Adrenal gland (tissue), 12 donors: ENCODE measurements around the gene EPRS1. TPM values are rescaled to one million over a fixed set of nuclear protein-coding genes. Genes with fewer than 3 reads are reported as not detected.
"Not testable (repeated sequence)": the region's sequence is repeated elsewhere in the genome, so short reads cannot be mapped to it uniquely, and the experiment has no call there.

Experiments
- DNase-seq, 7 donors: peaks; one replicate each; pipeline ENCODE4 v3.0.0-alpha.2; 2019 to 2020
- H3K27ac ChIP-seq, 5 donors: fragments of 200-600 bp; sonication (generic) in 4 of 5; 1 replicate in 3 of 5; 2 replicates in 2 of 5; pipeline versions ENCODE4 v1.5.1 to v1.8.0; 2016 to 2020; ENCODE audit warnings: mild to moderate bottlenecking in 1 of 5
- H3K27me3 ChIP-seq: fragments of 200-600 bp; 2 replicates; pipeline ENCODE4 v1.8.0; 2021
- H3K36me3 ChIP-seq, 2 donors: fragments of 200-600 bp; replicated peaks in 1 of 2; 1 replicate in 1 of 2; 2 replicates in 1 of 2; pipeline versions ENCODE4 v1.5.1 to v1.8.0; 2018 to 2022
- H3K4me1 ChIP-seq, 2 donors: fragments of 200-600 bp; replicated peaks in 1 of 2; 1 replicate in 1 of 2; 2 replicates in 1 of 2; pipeline versions ENCODE4 v1.5.1 to v1.8.0; 2018 to 2021
- H3K4me3 ChIP-seq, 4 donors: fragments of 200-600 bp; sonication (generic) in 3 of 4; one replicate each; pipeline ENCODE4 v1.5.1; 2016 to 2018
- H3K9me3 ChIP-seq, 3 donors: fragments of 200-600 bp; sonication (generic) in 1 of 3; replicated peaks in 1 of 3; 1 replicate in 2 of 3; 2 replicates in 1 of 3; pipeline versions ENCODE4 v1.5.1 to v1.8.0; 2016 to 2021
- POLR2A ChIP-seq, 2 donors: fragments of 450-650 bp; IDR thresholded peaks; one replicate each; pipeline ENCODE4 v1.6.1; 2017; ENCODE audit warnings: antibody characterized with exemption in 2 of 2, mild to moderate bottlenecking in 2 of 2, moderate library complexity in 1 of 2
- WGBS, 4 donors: extraction: QIAGEN DNeasy Blood & Tissue Kit in 2 of 4; methylation state at CpG; one replicate each; pipeline versions ENCODE4 v1.1.5 to v1.1.7; 2013 to 2017; 5-methylcytosine and 5-hydroxymethylcytosine counted together
- intact Hi-C, 2 donors: fragments of 100-400 bp; cut with DNase I; formaldehyde crosslinking; loops; one replicate each; pipeline versions ENCODE4 v1.14.1 to v1.15.0; 2022 to 2023
- polyA plus RNA-seq, 3 donors: library from polyadenylated mRNA; stranded (reverse); fragments of 200-250 nt in 2 of 3; fragments of 350-450 nt in 1 of 3; fragmentation: Illumina TruSeq in 1 of 3; extraction: RNeasy Lipid Tissue Mini Kit (QIAGEN cat#74804) in 1 of 3; gene quantifications; one replicate each; pipeline ENCODE4 v1.2.3, GENCODE V29; 2013 to 2014
- total RNA-seq, 9 donors: library from RNA; depleted of rRNA in 4 of 9; stranded (reverse); fragments of >200 nt in 4 of 9; fragments of 120-200 nt in 1 of 9; fragmentation: NEBNext Ultra II Directional in 1 of 9; extraction: Animal tissue kit (Norgen Biotek cat#: 25700) in 1 of 9; gene quantifications; one replicate each; pipeline versions ENCODE4 v1.1.0 to v1.2.4, GENCODE V29; 2013 to 2023
- TF ChIP-seq, protein P1 (sequence below), 6 experiments: fragments of 450-650 bp in 4 of 6; fragments of 200-600 bp in 2 of 6; sonication (generic) in 1 of 6; IDR thresholded peaks; 1 replicate in 5 of 6; 2 replicates in 1 of 6; pipeline versions ENCODE4 v1.5.1 to v1.8.0; 2016 to 2021; ENCODE audit warnings: antibody characterized with exemption in 6 of 6, mild to moderate bottlenecking in 2 of 6, moderate library complexity in 1 of 6
- donor health status: healthy with polysubstance abuse.
- donor health status: Bipolar disorder and iron deficiency.
- donor health status: DM: yes; HTN: yes; CAD: no.
- donor health status: DM: no; HTN: no; CAD: no.
- donor health status: DM: no; HTN: no; CAD: no.
- donor health status: DM: yes; HTN: yes; CAD: no.

Gene EPRS1
- total and polyA plus RNA-seq, 12 donors = 33.9 to 116 (median 56.7) TPM

DNA sequence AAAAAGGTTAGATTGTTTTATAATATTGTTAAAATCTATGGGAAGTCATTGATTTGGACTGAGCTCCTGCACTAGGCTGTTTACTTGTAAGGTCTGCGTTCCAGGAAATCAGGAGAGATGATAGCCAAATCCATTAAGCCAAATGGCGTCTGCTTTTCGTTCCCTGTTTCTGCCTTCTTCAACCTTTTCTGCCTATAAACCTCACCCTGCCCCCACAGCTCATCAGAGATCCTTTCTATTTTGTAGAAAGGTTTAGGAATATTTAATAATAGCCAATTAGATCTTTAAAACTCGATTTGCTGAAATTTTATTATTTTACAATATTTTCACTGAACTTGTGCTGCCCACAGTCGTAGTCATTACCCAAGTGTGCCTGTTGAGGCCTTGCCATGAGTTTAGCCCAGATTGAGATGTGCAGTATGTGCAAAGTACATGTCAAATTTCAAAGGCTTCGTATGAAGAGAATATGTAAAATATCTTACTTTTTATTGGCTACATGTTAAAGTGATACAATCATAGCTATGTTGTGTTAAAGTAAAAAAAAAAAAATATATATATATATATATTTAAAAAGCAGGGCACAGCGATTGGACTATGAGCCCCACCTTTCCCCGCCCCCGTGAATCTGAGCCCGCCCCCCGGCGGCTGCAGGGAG, 47.2 kb upstream of the EPRS1 start:
- Histone ChIP-seq H3K27me3 (no peaks in the 10 kb centered on the region), H3K36me3 (peaks cover 0 to 12% of the 10 kb centered on the region in 2 donors), H3K27ac (no peak overlapping the region), H3K4me3 (peak overlapping the region in 2 of 4 donors; percentile 71 to 99), H3K9me3 (no peaks in the 10 kb centered on the region), H3K4me1 (peaks cover 5 to 12% of the 10 kb centered on the region in 2 donors)
- WGBS, 4 donors = 25 to 29% (median 28%) methylated on average over 12 of the region's 12 CpGs
- no peak for DNase-seq
- intact Hi-C loops = loop anchor here in 1 of 2 donors (10.0 kb wide), 1 partner anchor 49 kb away; the partner anchor contains the start of gene EPRS1
- no peak for TF ChIP-seq POLR2A (IDR thresholded peaks at IDR 0.05)
- TF ChIP-seq, protein P1, sequence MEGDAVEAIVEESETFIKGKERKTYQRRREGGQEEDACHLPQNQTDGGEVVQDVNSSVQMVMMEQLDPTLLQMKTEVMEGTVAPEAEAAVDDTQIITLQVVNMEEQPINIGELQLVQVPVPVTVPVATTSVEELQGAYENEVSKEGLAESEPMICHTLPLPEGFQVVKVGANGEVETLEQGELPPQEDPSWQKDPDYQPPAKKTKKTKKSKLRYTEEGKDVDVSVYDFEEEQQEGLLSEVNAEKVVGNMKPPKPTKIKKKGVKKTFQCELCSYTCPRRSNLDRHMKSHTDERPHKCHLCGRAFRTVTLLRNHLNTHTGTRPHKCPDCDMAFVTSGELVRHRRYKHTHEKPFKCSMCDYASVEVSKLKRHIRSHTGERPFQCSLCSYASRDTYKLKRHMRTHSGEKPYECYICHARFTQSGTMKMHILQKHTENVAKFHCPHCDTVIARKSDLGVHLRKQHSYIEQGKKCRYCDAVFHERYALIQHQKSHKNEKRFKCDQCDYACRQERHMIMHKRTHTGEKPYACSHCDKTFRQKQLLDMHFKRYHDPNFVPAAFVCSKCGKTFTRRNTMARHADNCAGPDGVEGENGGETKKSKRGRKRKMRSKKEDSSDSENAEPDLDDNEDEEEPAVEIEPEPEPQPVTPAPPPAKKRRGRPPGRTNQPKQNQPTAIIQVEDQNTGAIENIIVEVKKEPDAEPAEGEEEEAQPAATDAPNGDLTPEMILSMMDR (IDR thresholded peaks at IDR 0.05) = no peak

DNA sequence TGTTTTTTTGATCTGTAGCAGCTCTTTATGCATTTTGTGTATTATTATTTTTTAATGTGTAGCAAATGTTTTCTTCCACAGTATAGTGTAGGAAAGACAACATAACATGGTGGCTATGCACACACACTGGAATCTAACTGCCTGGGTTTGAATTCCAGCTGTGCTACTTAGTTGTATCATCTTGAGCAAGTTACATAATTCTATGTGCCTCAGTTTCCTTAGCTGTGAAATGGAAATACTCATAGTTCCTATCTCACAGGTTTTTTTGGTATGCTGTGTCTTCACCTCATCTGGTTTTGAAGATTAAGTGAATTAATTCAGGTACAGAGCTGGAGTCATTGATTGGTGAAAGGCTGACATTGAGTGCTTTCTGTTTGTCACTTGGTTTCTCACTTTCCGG, 46.4 kb upstream of the EPRS1 start:
- no peaks in the 10 kb centered on the region for H3K9me3 ChIP-seq
- H3K4me3 ChIP-seq = no peak overlapping the region
- H3K36me3 ChIP-seq = peaks cover 0 to 4% of the 10 kb centered on the region in 2 donors
- WGBS, 4 donors = 89 to 100% (median 97%) methylated on average over 1 of the region's 1 CpG
- TF ChIP-seq POLR2A (IDR thresholded peaks at IDR 0.05) = no peak
- TF ChIP-seq, protein P1 (IDR thresholded peaks at IDR 0.05) = no peak
- H3K4me1 ChIP-seq = peaks cover 5 to 12% of the 10 kb centered on the region in 2 donors
- H3K27me3 ChIP-seq = no peaks in the 10 kb centered on the region
- no peak overlapping the region for H3K27ac ChIP-seq
- intact Hi-C loops = loop anchor here in 1 of 2 donors (10.0 kb wide), 1 partner anchor 48 kb away; the partner anchor contains the start of gene EPRS1
- no peak for DNase-seq

DNA sequence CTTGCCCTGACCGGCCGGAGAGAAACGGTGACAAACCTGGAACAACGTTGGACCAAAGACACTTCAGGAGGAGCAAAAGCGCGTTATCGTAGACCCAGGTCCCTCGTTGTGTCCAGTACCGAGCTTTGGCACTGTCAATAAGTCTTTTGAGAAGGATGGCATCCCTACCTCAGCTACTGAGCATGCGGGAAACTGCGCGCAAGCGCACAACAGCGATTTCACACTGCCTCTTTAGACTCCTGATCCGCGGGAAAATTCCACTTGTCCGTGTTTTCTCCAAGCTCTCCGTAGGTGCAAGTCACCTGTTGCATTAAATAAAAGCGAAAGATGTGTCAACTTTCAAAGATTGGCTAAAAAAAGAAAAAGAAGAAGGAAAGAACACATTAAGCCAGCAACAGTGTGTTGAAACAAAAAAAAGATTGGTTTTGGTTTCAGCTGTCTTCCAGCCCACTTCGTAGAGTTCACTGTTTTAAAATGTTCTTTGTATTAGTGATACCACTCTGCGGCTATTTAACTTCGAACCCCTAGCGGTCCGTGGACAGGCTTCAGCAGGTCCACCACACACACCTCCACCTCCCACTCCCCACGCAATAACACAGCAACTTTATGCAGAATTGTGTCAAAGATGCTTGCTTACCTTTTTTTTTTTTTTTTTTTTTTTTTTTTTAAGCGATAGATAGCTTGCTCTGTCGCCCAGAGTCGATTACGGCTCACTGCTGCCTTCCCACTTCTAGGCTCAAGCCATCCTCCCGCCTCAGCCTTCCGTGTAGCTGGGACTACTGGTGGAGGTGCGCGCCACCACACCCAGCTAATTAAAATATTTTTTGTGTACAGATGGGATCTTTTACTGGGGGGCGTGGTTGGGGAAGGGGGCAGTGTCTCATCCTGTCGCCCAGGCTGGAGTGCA, 43.6 kb upstream of the EPRS1 start, which contains the start of gene BPNT1:
Gene BPNT1 (minus strand): TSS at position 139 of the 907 bp plus-strand sequence. CDS start 9,942 bp downstream, outside the sequence.
- DNase-seq = peak; percentile 95 to 99 (median 97)
- Histone ChIP-seq H3K27me3 (no peaks in the 10 kb centered on the region), H3K4me1 (peaks cover 12 to 16% of the 10 kb centered on the region in 2 donors), H3K36me3 (no peaks in the 10 kb centered on the region), H3K4me3 (peak within 1 kb of the TSS in 3 of 4 donors; percentile 23 to 70 (median 35)), H3K27ac (peak within 1 kb of the TSS in 3 of 5 donors; percentile 31 to 50 (median 47)), H3K9me3 (no peaks in the 10 kb centered on the region)
- TF ChIP-seq, protein P1 (IDR thresholded peaks at IDR 0.05) = peak in 2 of 6 experiments; percentile 12 to 13
- peak; percentile 65 to 94 for TF ChIP-seq POLR2A (IDR thresholded peaks at IDR 0.05)
- intact Hi-C loops = loop anchor here in 1 of 2 donors (10.0 kb wide), 1 partner anchor 45 kb away; the partner anchor contains the start of gene EPRS1
- WGBS, 4 donors = 5 to 7% (median 6%) methylated on average over 34 to 35 of the region's 35 CpGs

DNA sequence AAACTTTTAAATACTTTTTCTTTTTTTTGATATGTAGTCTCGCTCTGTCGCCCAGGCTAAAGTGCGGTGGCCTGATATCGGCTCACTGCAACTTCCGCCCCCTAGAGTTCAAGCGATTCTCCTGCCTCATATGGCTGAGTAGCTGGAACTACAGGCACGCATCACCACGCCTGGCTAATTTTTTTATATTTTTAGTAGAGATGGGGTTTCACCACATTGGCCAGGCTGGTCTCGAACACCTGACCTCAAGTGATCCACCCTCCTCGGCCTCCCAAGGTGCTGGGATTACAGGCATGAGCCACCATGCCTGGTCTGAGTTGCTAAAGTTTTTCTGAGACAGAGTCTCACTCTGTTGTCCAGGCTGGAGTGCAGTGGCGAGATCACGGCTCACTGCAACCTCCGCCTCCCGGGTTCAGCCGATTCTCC, 40.0 kb upstream of the EPRS1 start:
- intact Hi-C loops, DNase-seq, H3K27me3 ChIP-seq, H3K9me3 ChIP-seq, H3K4me3 ChIP-seq, H3K36me3 ChIP-seq, H3K27ac ChIP-seq: not testable (repeated sequence)
- 87 to 97% (median 95%) methylated on average over 14 to 15 of the region's 15 CpGs for WGBS, 4 donors
- peaks cover 9 to 14% of the 10 kb centered on the region in 2 donors for H3K4me1 ChIP-seq
